AG09309 (cell line): ENCODE results near the gene CACNA2D2.

Experiments
- DNase-seq: peaks from one replicate; pipeline ENCODE4 v3.0.0-alpha.2; 2010; ENCODE audit warnings: low read depth
- H3K4me3 ChIP-seq: 2 replicates; pipeline ENCODE4 v1.5.1; 2011; ENCODE audit warnings: mild to moderate bottlenecking, low read depth, low read length, moderate library complexity; ENCODE audit not compliant: control insufficient read depth
- CTCF ChIP-seq: IDR thresholded peaks from 2 replicates; pipeline ENCODE4 v1.5.1; 2011; ENCODE audit warnings: mild to moderate bottlenecking, low read depth, low read length, inconsistent platforms; ENCODE audit not compliant: insufficient read depth, control insufficient read depth; ENCODE audit errors: missing control alignments

The CACNA2D2 gene

DNA sequence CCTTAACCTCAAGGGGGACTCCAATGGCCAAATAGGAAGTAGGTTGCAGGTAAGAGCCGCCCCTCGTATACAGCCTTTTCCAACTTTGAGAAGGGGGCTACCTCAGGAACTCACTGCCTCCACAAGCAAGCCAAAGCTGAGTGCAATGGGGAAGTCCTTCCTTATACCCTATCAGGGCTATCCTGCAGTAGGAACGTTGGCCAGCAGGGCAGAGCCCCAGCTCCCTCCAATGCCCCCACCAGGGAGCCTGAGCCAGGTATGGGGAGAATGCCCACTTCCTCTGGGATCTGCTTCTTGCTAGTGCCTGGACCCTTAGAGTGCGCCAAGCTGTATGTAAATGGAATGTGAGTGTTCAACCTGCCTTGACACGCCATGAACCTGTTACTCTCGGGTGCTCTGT lies 16.3 kb downstream of the CACNA2D2 start:
- TF ChIP-seq CTCF: no peak

DNA sequence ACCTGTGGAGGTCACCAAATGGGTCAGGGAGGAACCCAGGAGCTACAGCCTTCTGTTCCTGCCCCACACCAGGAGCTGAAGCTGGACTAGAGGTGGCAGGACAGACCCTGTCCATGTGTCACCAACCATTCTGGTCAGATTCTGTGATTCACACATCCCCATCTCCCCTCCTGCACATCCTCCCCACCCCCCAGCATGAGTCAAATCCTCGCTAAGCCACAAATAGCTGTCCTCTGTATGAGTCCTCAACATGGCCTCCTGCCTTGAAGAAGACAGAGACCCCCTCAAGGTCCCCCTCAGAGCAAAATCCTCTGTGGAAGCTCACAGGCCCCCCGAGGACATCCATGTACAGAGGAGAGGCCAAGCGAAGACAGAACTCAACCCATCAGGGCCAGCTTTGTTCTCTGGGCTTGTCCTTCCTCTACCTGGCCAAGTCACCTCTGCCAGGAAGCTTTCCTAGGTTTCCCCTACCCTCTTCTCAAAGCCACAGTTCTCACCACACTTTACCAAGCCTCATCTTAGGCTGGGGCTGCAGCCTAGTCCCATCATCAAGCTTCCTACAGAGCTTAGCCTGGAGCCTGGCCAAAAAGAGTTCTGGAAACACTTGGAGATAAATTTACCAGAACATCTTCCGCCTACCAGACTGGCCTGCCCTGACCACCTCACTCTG lies 17.1 kb downstream of the CACNA2D2 start:
- no peak for TF ChIP-seq CTCF
- no peak overlapping the region for H3K4me3 ChIP-seq
- DNase-seq: no peak

More for the DNA sequence above, 16.3 kb downstream of the CACNA2D2 start:
- DNase-seq: no peak
- H3K4me3 ChIP-seq: no peak overlapping the region

GRCh38 chr3:50484722-50485121 lies 18.7 kb downstream of the CACNA2D2 start:
- TF ChIP-seq CTCF: no peak
- no peak for DNase-seq

DNA sequence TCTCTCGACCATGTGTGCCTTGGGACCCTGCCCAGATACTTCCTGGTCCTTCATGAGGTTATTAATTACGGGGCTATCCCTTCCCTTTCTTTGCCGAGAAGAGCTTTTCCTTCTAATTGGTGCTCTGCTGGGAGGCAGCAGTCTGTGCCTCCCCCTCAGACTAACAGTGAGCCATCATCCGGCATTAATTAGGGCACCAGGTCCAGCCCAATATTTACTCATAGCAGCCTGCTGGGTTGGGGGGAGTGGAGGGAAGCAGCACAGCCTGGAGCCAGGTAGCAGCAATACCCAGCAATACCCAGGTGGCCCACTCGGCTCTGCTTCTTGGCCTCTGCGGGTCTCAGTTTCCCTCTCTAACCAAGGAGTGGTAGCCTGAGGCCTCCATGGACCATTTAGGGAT lies 20.1 kb downstream of the CACNA2D2 start:
- no peak for DNase-seq
- TF ChIP-seq CTCF: no peak
- no peak overlapping the region for H3K4me3 ChIP-seq

More at GRCh38 chr3:50484722-50485121, 18.7 kb downstream of the CACNA2D2 start:
- no peak overlapping the region for H3K4me3 ChIP-seq

DNA sequence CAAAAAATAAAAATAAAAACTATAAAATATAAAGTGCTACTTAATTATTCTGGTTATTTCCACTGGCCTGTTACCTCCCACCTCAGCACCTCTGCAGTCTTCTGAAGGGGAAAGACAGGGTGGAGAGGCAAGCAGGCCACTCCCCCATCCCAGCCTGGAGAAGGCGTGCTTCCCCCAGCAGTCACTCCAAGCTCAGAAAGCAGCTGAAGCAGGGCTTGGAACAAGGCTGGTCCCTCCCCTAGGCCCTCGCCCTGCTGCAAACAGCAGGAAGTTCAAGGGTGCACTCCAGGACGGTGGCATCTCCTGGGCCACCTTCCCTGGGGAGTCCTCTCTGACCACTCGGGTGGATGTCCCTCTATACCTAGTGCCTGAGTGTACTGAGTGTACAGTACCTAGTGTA lies 21.4 kb downstream of the CACNA2D2 start:
- no peak for DNase-seq
- TF ChIP-seq CTCF: no peak
- no peak overlapping the region for H3K4me3 ChIP-seq

- no peak overlapping the region for H3K4me3 ChIP-seq
- no peak for TF ChIP-seq CTCF
- DNase-seq: no peak
These were observed 23.0 kb downstream of the CACNA2D2 start for GRCh38 chr3:50480471-50480870.
